Measurements from ENCODE around the gene THADA.

THADA gene

GRCh38 chr2:43225788-43226557 is 369.9 kb downstream of the THADA start:
- no peak for TF ChIP-seq CTCF (IDR thresholded peaks at IDR 0.05; ENCODE audit: control insufficient read depth, extremely low read depth, insufficient read depth)
- DNase-seq (ENCODE audit: low read depth): no peak
- H3K4me3 ChIP-seq (ENCODE audit: low read depth, low read length): peak overlapping the region; percentile 69

GRCh38 chr2:43225093-43225787 is 370.6 kb downstream of the THADA start:
- peak overlapping the region; percentile 69 for H3K4me3 ChIP-seq (ENCODE audit: low read depth, low read length)
- TF ChIP-seq CTCF (IDR thresholded peaks at IDR 0.05; ENCODE audit: control insufficient read depth, extremely low read depth, insufficient read depth): no peak
- DNase-seq (ENCODE audit: low read depth): no peak

GRCh38 chr2:43224571-43225092 is 371.2 kb downstream of the THADA start:
- no peak for DNase-seq (ENCODE audit: low read depth)
- no peak for TF ChIP-seq CTCF (IDR thresholded peaks at IDR 0.05; ENCODE audit: control insufficient read depth, extremely low read depth, insufficient read depth)
- H3K4me3 ChIP-seq (ENCODE audit: low read depth, low read length): no peak overlapping the region

GRCh38 chr2:43224131-43224570 is 371.7 kb downstream of the THADA start:
- no peak for DNase-seq (ENCODE audit: low read depth)
- no peak overlapping the region for H3K4me3 ChIP-seq (ENCODE audit: low read depth, low read length)
- peak; percentile 17; the same call in 1 of the 2 replicates for TF ChIP-seq CTCF (IDR thresholded peaks at IDR 0.05; ENCODE audit: control insufficient read depth, extremely low read depth, insufficient read depth)

DNA sequence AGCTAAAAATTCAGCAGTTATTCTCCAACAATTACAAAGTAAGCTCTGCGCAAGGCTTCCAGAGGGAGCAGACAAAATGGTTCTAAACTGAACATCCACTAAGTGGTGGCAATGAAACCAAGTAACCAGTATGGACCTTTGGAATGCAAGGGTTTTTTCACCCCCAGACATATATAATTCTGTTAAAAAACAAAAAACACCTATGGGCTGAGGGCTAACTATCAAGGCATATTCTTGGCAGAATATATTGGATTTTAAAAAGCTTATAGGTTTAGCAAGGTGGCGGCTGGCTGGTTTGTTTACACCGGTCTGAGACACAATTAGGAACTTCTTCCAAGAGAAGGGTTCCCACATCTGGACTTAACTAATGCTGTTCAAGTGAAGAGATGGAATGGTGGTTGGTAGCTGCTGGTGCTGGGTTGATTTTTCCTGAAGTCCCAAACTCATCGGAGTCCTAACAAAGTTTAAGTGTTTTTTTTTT is 372.3 kb downstream of the THADA start:
- H3K4me3 ChIP-seq (ENCODE audit: low read depth, low read length): no peak overlapping the region
- no peak for TF ChIP-seq CTCF (IDR thresholded peaks at IDR 0.05; ENCODE audit: control insufficient read depth, extremely low read depth, insufficient read depth)
- DNase-seq (ENCODE audit: low read depth): no peak

DNA sequence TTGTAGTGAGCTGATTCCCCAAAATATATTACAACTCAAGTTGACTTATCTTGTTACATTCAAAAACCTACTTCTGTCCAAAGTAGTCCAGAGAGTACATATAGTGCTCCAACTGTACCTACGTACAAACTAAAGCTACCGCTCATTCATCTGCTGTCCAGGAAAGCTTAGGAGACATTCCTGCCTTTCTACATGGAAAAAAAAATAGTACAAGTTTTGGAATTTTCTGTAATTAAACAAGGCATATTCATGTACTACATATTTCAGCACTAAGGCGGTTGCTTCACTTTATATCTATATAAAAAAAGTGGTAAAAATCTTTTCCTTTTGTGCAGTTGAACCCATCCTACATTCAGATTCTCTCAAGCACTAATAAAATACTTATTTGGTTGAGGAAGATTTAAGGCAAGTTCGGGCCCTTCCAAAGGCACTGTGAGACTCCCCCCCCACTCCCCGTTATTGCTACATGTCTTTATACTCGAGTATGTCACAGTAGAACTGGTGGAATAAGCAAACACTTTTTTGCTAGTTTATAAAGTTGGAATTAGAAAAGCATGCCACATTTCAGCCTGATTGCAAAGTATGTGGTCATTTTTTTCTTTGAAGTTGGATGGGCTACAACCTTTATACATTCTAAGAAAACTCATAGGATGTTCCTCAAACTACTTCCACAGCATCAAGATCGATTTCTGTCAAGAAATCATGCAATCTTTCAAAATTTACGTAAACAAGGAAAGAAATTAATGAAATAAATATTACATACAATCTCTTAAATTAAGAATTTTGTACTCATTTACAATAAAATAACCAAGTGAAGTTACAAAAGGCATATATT is 373.1 kb downstream of the THADA start:
- no peak for TF ChIP-seq CTCF (IDR thresholded peaks at IDR 0.05; ENCODE audit: control insufficient read depth, extremely low read depth, insufficient read depth)
- H3K4me3 ChIP-seq (ENCODE audit: low read depth, low read length): no peak overlapping the region
- no peak for DNase-seq (ENCODE audit: low read depth)

All from LNCaP clone FGC (cell line).